HG02678 (cell line): Measurements from ENCODE around the gene NRG4.
A peak's percentile ranks its signal among the peaks of the same experiment; 100 is the strongest.
"Not testable (repeated sequence)": the region's sequence is repeated elsewhere in the genome, so short reads cannot be mapped to it uniquely, and the experiment has no call there.

Experiments used
- ATAC-seq: cut with Tn5 transposase; IDR thresholded peaks from one replicate; pipeline ENCODE4 v1.9.1; 2021; ENCODE audit warnings: mild to moderate bottlenecking, moderate library complexity; ENCODE audit not compliant: unreplicated experiment

NRG4 gene

GRCh38 chr15:75928680-75929608 is 83.3 kb downstream of the NRG4 start:
- ATAC-seq: no peak

- no peak for ATAC-seq
Measured at GRCh38 chr15:75927601-75928000, 84.6 kb downstream of the NRG4 start.

DNA sequence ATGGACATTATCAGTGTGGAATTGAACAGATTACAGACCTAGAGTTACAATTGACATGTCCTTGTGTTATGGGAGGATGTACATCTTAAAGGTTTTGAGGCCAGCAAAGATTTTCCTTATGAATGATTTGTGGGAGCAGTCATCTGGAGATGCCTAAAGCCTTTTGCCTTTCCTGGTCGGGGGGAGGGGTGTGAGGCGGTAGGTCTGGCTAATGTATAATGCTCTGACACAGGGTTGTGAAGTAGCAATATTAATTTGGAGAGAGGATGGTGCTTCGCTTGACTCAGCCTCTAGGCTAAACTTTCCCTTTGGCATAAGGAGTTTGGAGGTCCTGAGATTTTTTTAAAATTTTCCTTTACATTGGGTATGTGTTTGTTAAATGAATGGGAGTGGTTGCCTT is 85.3 kb downstream of the NRG4 start:
- no peak for ATAC-seq

GRCh38 chr15:75925440-75925839 is 86.8 kb downstream of the NRG4 start:
- ATAC-seq: no peak

- ATAC-seq: no peak
Measured at GRCh38 chr15:75924576-75924975, 87.6 kb downstream of the NRG4 start.

- ATAC-seq: no peak
Measured at GRCh38 chr15:75923756-75924155, 88.5 kb downstream of the NRG4 start.

GRCh38 chr15:75921732-75922703 is 90.2 kb downstream of the NRG4 start:
- ATAC-seq: no peak

GRCh38 chr15:75920079-75920478 is 92.1 kb downstream of the NRG4 start:
- no peak for ATAC-seq

DNA sequence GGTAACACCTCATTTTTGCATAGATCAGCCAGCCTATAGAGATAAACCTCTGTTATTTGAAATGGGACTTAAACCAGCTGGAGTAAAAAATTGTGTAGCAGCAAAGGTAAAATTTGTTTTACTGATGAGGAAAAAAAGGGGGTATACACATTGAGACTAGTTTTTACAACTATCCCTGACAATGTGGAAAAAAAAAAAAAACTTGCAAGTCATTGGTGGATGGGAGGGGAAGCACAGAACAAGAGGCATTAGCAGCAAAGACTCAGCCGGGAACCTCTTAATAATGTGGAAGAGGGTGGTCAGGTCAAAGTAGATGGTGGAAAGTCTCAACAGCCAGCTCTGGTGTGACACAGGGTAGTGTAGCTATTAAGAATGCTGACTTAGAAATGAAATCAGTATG is 94.1 kb downstream of the NRG4 start:
- no peak for ATAC-seq

GRCh38 chr15:75916978-75917377 is 95.2 kb downstream of the NRG4 start:
- no peak for ATAC-seq

DNA sequence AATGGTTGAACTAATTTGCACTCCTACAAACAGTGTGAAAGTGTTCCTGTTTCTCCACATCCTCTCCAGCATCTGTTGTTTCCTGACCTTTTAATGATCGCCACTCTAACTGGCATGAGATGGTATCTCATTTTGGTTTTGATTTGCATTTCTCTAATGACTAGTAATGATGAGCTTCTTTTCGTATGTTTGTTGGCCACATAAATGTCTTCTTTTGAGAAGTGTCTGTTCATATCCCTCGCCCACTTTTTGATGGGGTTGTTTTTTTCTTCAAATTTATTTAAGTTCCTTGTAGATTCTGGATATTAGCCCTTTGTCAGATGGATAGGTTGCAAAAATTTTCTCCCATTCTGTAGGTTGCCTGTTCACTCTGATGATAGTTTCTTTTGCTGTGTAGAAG is 101.9 kb downstream of the NRG4 start:
- not testable (repeated sequence) for ATAC-seq

- no peak for ATAC-seq
Measured at GRCh38 chr15:75905231-75905630, 107.0 kb downstream of the NRG4 start.

- ATAC-seq: peak; percentile 97
Measured at GRCh38 chr15:75903331-75904239, 108.6 kb downstream of the NRG4 start, which contains the start of gene FBXO22. TSS of gene FBXO22 (plus strand) at chr15:75903878. CDS start at chr15:75903964, 86 bp downstream.

DNA sequence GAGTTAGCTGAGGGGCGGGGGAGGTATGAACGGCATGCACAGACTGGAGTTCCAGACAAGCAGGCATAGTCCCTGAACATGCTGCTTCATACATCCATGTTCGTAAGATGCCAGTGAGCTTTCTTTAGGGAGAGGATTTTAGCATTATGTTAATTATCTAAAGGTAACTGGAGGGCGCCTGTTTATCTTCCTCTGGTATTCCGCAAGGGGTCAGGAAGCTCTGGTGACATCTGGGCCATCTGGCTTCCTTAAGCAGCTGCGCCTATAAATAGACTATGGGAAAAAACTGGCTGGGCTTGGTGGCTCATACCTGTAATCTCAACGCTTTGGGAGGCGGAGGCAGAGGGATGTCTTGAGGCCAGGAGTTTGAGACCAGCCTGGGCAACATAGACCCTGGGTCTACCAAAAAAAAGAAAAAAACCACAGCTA is 110.1 kb downstream of the NRG4 start:
- ATAC-seq: no peak

GRCh38 chr15:75900577-75900976 is 111.6 kb downstream of the NRG4 start:
- no peak for ATAC-seq

DNA sequence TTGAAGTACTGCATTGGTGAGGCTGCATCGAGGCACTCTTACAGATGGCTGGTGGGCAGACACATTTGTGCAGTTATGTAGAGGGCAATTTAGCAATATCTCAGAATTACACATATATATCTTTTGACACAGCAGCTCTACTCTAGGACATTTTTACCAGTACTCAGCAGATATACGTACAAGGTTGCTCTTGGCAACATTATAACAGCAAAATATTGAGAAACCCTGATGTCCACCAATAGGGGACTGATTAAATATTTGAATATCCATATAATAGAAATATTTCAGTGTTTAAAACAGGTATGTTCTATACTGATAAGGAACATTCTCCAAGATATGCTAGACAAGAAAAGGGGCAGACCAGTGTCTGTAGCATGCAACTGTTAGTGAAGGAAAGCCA is 116.5 kb downstream of the NRG4 start:
- ATAC-seq: no peak

GRCh38 chr15:75891895-75892294 is 120.3 kb downstream of the NRG4 start:
- no peak for ATAC-seq
